T-helper 9 cell (primary cell): ENCODE results near the gene CENPT.
A peak's percentile ranks its signal among the peaks of the same experiment; 100 is the strongest.

Experiments used
- DNase-seq: peaks from one replicate; pipeline ENCODE4 v3.0.0-alpha.2; 2020
- total RNA-seq, 2 donors: gene quantifications; one replicate each; lab custom pipeline; 2026; lab: John Stamatoyannopoulos, UW

The CENPT gene, protein sequence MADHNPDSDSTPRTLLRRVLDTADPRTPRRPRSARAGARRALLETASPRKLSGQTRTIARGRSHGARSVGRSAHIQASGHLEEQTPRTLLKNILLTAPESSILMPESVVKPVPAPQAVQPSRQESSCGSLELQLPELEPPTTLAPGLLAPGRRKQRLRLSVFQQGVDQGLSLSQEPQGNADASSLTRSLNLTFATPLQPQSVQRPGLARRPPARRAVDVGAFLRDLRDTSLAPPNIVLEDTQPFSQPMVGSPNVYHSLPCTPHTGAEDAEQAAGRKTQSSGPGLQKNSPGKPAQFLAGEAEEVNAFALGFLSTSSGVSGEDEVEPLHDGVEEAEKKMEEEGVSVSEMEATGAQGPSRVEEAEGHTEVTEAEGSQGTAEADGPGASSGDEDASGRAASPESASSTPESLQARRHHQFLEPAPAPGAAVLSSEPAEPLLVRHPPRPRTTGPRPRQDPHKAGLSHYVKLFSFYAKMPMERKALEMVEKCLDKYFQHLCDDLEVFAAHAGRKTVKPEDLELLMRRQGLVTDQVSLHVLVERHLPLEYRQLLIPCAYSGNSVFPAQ
- total RNA-seq = 71.4 to 95.7 reads per million in 2 donors

DNA sequence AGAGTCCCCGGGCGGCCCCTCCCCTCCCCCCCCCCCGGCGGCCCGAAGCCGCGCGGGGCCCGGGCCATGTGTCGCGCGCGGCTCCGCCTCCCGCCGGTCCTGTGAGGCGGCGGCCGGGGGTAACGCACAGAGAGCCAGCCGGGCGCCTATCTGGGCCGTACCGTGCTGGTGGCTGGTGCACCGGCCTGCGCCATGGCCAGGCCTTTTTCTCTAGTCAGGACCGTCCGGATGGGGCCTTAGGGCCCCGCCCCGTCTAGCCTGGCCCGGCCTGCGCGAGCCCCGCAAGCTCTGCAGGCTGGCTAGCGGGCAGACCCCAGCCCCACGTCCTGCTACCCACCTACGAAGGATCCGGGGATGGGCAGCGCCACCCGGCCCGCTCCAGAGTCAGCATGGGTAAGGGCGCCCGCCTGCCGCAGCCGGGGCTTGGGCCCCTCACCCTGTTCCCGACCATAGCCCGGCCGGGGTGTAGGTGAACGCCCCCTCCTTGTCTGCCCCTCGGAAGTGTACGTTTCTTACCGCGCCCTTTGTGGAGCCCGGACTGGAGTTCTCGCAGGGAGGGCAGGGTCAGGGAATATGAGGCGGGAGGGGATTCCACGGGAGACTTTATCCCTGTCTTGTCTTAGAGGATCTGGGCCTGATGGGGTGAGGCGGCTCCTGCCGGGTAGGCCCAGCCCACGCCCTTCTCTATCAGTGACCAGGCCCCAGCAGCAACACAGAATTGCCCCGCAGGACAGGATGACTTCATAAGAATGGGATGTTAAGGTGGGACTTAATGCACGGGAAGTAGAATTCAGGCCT, at the start of gene CENPT:
Gene CENPT, minus strand, starts transcription at position 630 of the 798 bp plus-strand sequence. CDS start 13,834 bp downstream, outside the sequence.
- no peak for DNase-seq

DNA sequence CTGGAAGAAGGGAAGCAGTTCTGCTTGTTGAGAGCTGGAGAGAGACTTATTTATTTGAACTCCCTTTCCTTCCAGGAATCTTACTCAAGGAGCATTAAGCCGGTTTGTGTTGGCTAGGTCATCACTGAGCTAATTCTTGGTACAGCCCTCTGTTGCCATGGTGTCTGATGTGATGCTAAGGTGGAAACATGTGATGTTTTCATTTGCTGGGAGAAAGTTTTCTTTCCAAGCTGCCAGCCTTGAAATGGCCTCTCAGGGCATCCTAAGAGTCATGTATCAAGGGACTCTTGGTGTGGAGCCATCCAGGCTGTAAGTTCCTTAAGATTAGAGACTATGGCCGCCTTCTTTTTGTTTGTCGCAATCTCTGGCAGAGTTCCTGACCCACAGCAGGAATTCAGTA, 49.7 kb upstream of the CENPT start:
- DNase-seq = no peak

DNA sequence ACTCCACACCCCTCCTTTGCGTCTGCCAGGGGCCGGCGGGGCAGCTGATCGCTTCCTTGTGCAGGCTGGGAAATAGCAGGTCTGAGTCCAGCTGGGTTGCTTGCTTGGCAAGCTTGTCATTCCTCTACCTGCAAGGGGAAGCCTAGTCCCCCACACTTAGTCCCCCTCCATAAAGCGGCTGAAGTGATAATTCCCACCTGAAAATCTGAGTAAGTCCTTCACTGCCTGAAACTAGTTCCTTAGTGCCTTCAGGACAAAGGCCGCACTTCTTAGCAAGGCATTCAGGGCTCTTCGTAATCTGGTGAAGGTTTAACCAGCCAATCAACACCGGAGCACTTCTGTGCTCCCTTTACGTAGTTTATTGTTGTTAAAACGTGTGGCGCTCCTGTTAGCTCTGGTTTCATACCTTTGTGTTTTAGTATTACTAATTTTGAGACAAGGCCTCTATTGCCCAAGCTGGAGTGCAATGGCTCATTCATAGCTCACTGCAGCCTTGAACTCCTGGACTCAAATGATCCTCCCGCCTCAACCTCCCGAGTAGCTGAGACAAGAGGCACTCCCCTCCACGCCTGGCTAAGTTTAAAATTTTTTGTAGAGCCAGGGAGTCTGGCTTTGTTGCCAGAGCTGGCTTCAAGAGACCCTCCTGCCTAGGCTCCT, 46.4 kb upstream of the CENPT start:
- DNase-seq = no peak

DNA sequence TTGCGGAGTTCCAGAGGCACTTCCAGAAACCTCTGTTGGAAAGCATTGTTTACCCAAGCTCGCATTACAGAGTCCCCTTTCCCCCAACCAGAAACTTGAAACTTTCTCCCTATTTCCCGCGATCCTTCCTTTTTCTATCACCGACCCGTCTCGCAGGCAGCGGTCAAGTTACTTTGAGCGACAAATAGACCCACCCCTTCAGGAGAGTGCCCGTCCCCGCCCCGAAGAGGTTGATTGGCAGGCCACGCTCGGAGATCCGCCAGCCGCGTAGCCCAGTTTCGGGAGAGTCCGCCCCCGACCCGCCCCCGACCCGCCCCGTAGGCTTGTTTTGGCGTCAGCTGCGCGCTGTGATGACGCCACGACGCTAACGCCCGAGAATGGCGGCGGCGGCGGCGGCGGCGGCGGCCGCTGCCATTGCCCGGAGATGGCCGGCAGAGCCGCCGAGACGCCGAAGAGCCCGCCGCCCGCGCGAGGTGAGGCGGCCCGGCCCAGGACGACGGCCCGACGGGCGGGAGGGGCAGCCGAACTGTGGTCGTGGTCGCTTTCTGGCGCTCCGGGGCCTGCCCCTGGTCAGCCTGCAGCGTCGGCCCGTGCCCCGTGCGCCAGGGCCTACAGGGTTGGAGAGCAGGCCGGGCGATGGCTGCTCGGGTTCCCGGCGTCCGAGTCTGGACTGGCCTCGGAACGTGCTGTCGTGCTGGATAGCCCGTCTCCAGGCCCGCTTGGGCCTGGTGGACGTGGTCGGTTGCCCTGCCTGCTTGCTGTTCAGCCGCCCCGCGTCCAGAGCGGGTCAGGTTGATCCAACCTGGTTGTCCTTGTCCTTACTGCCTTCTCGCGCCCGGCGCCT, 45.6 kb upstream of the CENPT start, which contains the start of gene PSKH1:
Gene PSKH1, plus strand, starts transcription at position 356 of the 844 bp plus-strand sequence. CDS start 15,496 bp downstream, outside the sequence.
- peak; percentile 95 for DNase-seq

DNA sequence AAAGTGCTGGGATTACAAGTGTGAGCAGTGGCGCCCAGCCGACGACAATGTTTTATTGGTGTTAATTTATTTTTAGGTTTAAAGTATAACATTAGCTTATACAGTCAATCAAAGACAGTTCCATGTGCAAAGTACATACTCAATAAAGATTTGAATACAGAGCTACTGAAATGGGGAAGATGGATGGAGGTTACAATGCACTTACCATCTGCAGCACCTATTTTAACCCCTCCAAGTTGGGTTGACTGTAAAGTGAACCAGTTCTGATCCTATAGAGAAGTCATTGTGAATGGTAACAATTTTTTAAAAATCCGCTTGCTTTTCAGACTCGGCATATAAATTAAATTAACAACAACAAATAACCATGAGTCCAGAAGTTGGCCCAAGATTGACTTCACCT, 44.9 kb upstream of the CENPT start:
- DNase-seq = no peak

DNA sequence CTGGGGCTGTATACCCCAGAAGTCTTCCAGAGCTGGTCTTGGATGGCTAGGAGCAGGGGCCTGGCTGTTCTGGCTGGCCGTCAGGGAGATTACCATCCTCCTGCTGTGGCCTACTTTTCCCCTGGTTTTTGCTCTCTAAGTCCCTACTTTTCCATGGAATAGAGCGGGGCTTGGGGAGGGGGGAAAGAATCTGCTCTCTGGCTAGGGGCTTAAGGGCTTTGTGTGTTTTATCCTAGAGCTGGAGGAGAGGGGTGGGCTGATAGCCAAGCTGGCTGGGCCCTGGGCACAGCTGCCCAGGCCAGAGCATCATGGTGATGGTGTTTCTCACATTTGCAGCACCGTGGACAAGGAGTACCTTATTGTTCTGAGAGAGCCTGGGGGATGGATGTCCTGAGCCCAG, 40.8 kb upstream of the CENPT start:
- DNase-seq = no peak

DNA sequence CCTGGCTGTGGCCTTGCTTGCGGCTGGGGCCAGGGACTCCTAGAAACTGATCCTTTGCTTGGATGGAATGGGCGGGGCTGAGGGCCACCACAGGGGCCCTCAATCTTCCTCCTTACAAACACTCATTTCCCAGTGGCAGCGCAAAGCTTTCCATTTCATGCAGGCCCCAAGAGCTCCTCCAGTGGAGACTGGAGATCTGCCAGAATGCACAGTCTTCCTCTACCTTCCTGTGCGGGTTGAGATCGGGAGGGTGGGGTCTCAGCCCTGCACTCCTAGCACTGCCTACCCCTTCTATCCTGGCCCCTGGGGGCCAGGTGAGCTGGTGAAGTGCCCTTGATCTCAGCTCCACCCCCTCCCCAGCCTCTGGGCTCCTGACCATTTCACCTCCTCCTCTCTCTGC, 38.9 kb upstream of the CENPT start:
- DNase-seq = no peak

DNA sequence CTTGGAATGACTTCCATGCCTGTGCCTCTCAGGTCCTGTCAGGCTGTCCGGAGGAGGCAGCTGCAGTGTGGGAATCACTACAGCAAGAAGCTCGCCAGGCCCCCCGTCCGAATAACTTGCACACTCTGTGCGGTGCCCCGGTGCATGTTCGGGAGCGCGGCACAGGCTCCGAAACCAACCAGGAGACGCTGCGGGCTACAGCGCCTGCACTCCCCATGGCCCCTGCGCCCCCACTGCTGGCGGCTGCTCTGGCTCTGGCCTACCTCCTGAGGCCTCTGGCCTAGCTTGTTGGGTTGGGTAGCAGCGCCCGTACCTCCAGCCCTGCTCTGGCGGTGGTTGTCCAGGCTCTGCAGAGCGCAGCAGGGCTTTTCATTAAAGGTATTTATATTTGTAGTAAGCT, 38.5 kb upstream of the CENPT start:
- no peak for DNase-seq

DNA sequence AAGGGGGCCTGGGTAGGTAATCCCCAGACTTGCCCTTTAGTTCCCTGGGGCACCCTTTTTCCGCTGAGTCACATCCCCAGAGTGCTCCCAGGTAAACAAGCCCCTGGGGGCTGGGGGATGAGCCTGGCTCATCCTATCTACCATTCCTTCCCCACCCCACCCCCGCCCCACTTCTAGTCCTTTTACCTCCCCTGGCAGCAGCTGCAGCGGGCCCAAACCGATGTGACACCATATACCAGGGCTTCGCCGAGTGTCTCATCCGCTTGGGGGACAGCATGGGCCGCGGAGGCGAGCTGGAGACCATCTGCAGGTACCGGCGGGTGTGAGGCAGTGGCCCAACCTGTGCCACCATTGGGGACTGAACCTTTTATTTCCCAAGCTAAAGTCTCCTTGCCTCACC, 38.1 kb upstream of the CENPT start:
- no peak for DNase-seq

DNA sequence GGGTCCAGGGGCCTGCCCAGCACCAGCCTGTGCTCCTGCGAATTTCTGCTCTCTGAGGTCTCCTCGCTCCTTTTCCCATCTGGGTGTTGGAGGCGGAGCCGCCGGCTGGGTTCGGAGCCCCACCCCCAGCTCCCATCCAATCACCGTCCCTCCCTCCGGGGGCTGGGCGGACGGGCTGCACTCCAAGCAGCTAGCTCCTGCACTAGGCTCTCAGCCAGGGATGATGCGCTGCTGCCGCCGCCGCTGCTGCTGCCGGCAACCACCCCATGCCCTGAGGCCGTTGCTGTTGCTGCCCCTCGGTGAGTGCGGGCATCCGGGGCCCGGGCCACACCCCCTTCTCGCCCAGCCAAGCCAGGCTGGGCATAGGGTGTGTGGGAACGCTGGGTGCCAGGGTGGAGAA, 37.2 kb upstream of the CENPT start, which contains the start of gene NRN1L:
Gene NRN1L, plus strand, starts transcription at position 202 of the 400 bp plus-strand sequence. Its CDS starts 19 bp downstream, at position 221.
- DNase-seq = no peak

DNA sequence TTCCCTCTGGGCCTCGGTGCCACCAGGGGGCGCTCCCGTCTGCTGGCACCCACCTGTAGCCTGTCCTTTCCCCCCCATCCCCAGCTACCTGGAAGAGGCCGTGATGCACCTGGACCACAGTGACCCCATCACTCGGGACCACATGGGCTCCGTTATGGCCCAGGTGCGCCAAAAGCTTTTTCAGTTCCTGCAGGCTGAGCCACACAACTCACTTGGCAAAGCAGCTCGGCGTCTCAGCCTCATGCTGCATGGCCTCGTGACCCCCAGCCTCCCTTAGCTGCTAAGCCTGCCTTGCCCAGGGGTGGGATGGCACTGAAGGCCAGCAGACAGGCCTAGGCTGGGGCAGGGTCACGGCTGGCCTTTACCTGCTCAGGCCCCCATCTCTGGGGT, 36.4 kb upstream of the CENPT start:
- peak; percentile 76 for DNase-seq

DNA sequence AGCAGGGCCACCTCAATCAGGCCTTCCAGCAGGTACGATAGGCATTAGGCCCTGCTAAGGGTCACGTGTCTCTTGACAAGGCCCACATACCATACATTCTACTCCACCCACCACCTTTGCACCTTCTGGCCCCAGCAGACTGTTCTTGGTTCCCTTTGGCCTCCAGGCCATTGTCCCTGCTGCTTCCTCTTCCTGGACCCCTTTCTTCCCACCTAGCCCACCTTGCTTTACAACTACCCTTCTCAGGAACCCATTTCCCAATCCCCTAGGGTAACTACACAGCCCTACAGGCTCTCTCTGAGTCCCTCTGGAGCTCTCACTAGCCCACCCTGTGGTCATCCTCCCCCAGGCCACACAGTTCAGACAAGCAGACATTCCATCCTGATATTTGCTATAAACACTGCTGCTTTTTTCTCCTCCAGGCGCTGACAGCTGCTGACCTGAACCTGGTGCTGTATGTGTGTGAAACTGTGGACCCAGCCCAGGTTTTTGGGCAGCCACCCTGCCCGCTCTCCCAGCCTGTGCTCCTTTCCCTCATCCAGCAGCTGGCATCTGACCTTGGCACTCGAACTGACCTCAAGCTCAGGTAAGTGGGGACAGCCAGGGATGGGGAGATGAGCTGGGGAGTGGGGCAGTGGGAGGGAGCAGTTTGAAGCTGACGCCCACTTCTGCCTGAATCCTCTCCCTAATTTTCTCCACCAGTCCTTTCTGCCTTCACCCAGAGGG, 35.8 kb upstream of the CENPT start:
- no peak for DNase-seq

DNA sequence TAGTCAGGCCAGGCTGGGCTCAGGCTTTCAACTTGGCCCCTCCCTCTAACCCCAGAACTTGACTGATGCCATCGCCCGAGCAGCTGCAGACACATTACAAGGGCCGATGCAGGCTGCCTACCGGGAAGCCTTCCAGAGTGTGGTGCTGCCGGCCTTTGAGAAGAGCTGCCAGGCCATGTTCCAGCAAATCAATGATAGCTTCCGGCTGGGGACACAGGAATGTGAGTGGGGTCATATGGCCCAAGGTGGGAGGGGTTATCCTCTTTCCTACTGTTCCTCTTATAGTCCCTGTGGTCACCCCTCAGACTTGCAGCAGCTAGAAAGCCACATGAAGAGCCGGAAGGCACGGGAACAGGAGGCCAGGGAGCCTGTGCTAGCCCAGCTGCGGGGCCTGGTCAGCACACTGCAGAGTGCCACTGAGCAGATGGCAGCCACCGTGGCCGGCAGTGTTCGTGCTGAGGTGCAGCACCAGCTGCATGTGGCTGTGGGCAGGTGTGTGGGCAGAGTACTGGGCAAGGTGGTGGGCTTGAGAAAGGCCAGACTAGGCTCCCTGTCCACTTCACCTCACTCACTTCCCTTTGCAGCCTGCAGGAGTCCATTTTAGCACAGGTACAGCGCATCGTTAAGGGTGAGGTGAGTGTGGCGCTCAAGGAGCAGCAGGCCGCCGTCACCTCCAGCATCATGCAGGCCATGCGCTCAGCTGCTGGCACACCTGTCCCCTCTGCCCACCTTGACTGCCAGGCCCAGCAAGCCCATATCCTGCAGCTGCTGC, 35.1 kb upstream of the CENPT start:
- DNase-seq = no peak

DNA sequence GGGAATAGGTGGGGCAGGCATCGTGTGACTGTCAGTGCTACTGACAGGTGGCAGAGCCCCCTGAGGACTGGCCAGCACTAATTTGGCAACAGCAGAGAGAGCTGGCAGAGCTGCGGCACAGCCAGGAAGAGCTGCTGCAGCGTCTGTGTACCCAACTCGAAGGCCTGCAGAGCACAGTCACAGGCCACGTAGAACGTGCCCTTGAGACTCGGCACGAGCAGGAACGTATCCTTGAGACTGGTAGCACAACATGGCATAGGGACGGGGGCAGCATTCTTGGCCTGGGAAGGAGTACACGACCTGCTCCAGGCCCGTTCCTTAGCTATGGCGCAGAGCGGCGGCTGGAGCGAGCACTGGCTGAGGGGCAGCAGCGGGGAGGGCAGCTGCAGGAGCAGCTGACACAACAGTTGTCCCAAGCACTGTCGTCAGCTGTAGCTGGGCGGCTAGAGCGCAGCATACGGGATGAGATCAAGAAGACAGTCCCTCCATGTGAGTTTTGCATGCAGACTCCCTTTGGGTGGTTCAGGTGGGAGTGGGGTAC, 34.2 kb upstream of the CENPT start:
- DNase-seq = no peak

DNA sequence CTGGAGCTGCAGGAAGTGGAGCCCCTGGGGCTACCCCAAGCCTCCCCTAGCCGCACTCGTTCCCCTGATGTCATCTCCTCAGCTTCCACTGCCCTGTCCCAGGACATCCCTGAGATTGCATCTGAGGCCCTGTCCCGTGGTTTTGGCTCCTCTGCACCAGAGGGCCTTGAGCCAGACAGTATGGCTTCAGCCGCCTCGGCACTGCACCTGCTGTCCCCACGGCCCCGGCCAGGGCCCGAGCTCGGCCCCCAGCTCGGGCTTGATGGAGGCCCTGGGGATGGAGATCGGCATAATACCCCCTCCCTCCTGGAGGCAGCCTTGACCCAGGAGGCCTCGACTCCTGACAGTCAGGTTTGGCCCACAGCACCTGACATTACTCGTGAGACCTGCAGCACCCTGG, 33.1 kb upstream of the CENPT start:
- no peak for DNase-seq

DNA sequence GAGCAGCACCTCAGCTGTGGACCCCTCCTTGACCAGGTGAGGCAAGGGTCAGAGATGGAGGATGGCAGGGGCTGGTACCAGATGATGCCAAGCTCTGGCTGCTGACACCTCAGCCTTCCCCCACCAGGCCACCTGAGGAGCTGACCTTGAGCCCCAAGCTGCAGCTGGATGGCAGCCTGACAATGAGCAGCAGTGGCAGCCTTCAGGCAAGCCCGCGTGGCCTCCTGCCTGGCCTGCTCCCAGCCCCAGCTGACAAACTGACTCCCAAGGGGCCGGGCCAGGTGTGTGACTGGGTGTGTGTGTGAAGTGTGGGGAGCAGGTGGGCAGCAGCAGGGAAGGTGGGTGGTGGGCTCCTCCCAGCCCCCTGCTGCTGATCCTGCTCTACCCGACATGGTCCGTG, 32.4 kb upstream of the CENPT start:
- no peak for DNase-seq

DNA sequence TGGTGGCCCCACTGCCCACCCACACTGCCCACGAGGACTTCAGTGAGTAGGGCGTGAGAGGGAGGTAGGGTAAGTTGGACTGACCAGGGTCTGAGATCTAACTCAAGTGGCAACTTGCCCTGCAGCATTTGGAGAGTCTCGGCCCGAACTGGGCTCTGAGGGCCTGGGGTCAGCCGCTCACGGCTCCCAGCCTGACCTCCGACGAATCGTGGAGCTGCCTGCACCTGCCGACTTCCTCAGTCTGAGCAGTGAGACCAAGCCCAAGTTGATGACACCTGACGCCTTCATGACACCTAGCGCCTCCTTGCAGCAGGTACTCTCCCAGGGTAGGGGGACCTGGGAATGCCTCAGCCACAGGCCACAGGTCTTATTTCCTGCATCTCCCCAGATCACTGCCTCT, 32.0 kb upstream of the CENPT start:
- no peak for DNase-seq

DNA sequence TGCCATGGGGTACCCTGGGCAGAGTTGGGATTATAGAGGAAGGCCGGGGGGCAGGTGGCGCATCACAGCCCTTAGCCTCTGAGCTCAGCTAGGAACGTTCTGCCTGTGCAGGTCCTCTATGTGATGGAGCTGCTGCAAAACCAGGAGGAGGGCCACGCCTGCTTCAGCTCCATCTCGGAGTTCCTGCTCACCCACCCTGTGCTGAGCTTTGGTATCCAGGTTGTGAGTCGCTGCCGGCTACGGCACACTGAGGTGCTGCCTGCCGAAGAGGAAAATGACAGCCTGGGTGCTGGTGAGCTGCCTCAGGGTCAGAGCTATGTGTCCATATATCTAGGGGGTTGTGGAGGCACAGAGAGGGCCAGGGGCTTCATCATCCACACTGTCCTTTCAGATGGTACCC, 31.4 kb upstream of the CENPT start:
- no peak for DNase-seq

DNA sequence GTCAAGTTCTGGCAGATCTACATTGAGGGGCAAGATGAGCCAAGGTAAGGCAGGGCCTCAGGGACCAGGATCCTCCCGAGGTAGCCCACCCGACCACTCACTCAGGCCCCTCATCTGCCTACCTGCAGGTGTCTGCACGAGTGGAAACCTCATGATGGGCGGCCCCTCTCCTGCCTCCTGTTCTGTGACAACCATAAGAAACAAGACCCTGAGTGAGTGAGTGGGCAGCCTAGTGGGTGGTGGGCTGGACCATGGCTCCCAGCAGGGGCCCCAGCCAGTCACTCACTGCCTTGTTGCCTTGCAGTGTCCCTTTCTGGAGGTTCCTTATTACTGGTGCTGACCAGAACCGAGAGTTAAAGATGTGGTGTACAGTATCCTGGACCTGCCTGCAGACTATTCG, 30.7 kb upstream of the CENPT start:
- no peak for DNase-seq

DNA sequence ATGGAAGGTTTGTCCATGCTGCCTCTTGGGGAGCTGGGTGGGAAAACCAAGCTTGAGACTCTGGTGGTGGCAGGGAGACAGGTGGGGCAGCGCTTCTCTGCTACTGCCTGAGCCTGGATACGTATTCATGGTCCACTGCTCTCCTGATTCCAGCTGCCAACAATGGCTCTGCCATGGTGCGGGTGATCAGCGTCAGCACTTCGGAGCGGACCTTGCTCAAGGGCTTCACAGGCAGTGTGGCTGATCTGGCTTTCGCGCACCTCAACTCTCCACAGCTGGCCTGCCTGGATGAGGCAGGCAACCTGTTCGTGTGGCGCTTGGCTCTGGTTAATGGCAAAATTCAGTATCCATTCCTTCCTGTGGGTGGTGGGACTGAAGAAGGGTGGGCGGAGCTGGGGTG, 29.6 kb upstream of the CENPT start:
- DNase-seq = no peak
